GM12874 (cell line): Measurements from ENCODE around the gene DAG1.

ENCODE experiments used
- TF ChIP-seq, protein P1 (sequence below): IDR thresholded peaks from 2 replicates; pipeline ENCODE4 v1.5.1; 2011; ENCODE audit warnings: low read depth, mild to moderate bottlenecking, control low read depth, low read length, moderate library complexity; ENCODE audit not compliant: insufficient read depth

The DAG1 gene

DNA sequence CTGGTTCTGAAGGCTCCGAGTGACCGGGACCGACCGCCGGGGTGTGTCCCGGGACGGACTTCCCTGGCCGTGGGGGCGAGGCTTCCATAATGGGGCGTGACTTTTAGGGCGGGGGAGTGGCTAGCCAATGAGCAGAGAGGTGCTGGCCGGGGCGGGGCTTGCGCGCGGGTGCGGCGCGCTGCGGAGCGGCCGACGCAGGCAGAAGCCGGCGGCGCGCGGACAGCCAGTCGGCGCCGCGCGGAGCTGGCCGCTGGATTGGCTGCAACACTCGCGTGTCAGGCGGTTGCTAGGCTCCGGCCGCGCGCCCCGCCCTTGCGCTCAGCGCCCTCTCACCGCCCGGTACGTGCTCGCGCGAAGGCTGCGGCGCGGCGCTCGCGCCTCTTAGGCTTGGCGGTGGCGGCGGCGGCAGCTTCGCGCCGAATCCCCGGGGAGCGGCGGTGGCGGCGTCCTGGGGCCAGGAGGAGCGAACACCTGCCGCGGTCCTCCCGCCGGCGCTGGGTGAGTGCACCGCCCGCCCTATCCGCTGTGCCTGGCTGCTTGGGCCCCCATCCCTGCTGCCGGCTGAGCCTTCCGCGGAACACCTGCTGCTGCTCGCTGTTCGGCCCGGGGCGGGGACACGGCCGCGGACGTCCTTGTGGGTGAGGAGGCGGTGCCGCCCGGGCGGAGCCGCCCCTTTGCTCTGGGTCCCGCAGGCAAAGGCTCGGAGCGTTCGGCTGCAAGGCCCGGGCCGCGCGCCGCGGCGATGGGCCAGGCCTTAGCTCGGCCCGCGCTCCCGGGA lies at the start of gene DAG1:
Gene DAG1, plus strand, starts transcription at position 332 of the 778 bp plus-strand sequence. CDS start 40,268 bp downstream, outside the sequence.
- TF ChIP-seq, protein P1, sequence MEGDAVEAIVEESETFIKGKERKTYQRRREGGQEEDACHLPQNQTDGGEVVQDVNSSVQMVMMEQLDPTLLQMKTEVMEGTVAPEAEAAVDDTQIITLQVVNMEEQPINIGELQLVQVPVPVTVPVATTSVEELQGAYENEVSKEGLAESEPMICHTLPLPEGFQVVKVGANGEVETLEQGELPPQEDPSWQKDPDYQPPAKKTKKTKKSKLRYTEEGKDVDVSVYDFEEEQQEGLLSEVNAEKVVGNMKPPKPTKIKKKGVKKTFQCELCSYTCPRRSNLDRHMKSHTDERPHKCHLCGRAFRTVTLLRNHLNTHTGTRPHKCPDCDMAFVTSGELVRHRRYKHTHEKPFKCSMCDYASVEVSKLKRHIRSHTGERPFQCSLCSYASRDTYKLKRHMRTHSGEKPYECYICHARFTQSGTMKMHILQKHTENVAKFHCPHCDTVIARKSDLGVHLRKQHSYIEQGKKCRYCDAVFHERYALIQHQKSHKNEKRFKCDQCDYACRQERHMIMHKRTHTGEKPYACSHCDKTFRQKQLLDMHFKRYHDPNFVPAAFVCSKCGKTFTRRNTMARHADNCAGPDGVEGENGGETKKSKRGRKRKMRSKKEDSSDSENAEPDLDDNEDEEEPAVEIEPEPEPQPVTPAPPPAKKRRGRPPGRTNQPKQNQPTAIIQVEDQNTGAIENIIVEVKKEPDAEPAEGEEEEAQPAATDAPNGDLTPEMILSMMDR: no peak

DNA sequence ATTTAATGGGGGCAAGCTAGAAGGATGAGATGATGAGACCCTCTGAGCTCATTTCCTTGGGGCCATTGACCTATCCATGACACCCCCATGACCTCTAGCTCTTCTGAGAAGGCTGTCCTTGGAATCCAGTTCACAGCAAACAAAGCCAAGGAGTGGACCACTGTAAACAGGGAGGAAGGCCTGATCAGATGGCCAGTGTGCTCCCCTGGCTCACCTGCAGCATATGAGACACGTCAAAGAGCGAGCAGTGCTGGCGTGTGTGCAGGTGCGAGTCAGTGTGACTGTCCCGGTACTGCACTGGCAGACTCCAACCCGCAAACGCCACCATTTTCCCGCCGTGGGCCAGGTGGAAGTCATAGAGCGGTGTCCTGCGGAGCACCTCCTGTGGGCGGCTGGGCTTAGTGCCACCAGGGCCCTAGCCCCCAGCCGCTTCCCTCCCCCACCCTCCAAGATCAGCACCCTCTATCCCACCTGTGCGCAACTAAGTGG lies 48.1 kb upstream of the DAG1 start:
- TF ChIP-seq, protein P1: no peak

DNA sequence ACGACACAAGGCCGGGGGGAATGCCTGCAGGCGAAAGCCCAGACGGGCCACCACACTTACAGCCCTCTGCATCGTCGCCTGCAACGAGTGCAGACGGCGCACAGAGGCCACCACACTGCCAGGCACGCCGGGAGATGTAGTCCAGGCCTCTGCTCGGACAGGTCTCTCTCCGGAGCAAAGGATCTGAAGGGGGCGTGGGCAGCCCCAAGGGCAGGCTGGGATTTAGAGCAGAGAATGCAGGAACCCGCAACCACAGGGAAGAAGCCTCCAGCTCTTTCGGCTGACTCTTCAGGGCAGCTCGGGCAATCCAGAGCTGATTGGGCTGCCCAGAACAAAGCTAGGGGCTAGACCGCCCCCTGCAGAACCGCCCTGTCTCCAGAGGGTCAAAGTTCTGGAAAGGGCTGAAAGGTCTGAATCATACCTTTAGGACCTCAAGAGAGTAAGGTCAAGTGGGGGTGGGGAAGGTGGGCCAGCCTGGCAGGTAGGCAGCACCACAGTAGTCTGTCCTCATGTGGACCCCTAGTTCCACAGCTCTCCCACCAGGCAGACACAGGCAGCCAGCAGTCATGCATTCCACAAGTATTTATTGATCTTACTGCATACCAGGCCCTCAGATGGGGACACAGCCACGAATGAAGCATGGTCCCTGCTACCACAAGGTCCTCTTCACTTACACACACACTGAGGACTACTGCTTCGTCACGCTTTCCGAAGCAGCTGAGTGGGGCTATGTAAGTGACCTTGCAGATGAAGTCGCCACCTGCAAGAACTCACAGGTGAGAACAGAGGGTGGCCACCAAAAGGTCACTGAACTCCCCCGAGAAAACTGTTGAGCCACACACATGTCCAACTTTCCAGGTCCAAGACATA lies 47.5 kb upstream of the DAG1 start, which contains the start of gene AMT:
Gene AMT, minus strand, starts transcription at position 95 of the 870 bp plus-strand sequence. Its CDS starts 23 bp downstream, at position 72.
- TF ChIP-seq, protein P1: no peak

DNA sequence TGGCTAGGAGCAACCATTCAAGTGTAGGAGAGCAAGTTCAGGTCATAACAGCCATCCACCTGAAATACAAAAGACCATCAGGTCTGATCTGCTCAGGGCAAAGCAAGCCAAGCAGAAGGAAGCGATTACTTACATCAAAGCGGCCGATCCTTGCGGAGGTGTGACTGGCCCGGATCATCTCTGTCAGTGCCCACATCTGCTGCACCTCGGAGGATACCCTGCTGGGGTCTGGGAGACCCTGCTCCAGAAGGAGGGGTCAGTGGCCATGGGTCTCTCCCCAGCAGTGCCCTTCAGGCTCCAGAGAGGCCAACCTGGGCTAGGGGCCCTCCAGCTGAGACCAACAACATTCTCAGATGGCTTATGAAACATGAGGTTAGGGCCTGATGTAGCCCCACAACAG lies 45.3 kb upstream of the DAG1 start:
- TF ChIP-seq, protein P1: no peak

DNA sequence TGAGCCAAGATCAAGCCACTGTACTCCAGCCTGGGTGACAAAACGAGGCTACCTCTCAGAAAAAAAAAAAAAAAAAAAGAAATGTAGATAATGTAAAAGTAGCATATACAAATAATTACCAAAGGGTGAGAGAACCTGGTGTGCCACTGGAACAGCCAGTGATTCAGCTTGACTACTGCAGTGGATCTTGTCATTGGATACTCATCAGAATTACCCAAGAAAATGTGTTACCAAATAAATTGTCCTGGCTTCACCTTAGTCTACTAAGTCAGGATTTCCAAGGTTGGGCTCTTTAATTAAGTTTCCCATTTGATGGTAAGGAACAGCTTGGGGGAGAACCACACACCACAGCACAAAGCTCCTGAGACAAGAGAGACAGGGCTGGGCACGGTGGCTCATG lies 42.5 kb upstream of the DAG1 start:
- TF ChIP-seq, protein P1: no peak

DNA sequence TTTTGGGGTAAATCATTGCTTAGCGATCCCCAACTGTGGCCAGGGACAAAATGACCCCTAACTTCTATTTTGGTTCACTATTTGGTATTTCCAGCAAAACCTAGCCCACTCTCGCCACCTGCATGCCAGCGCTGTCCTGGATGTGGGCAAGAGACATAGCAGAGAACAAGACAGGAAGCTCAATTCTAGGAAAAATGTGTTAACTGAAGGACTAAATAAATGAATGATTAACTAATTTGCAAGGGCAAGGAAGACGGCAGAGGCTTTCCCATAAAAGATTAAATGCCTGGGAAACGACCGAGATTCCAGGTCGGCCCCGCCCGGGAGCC lies 41.4 kb upstream of the DAG1 start:
- TF ChIP-seq, protein P1: 0 out of 2 replicates have a peak, but pooled peaks have one; percentile 1

DNA sequence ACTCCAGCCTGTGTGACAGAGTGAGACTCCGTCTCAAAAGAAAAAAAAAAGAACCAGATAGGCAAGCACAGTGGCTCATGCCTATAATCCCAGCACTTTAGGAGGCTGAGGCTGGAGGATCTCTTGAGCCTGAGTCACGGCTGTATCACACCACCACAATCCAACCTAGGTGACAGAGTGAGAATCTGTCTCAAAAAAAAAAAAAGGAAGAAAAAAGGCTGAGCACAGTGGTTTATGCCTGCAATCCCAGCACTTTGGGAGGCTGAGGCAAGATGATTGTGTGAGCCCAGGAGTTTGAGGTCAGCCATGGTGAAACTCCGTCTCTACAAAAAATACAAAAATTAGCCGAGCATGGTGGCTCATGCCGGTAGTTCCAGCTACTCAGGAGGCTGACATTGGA lies 35.3 kb upstream of the DAG1 start:
- TF ChIP-seq, protein P1: no peak
